HG02759 (cell line): Measurements from ENCODE around the gene C1orf141.
"Not testable (repeated sequence)": the region's sequence is repeated elsewhere in the genome, so short reads cannot be mapped to it uniquely, and the experiment has no call there.

Experiments
- ATAC-seq: cut with Tn5 transposase; IDR thresholded peaks from one replicate; pipeline ENCODE4 v1.9.1; 2021; ENCODE audit warnings: mild to moderate bottlenecking, moderate library complexity; ENCODE audit not compliant: unreplicated experiment

The C1orf141 gene

GRCh38 chr1:67134695-67135094 lies at the start of gene C1orf141:
TSS of gene C1orf141 (minus strand) at chr1:67134970. CDS start at chr1:67127240, 7,730 bp downstream.
- no peak for ATAC-seq

- no peak for ATAC-seq
Observed at GRCh38 chr1:67175530-67176087, 40.8 kb upstream of the C1orf141 start.

- peak; percentile 41 for ATAC-seq
Observed at GRCh38 chr1:67174716-67175284, 40.0 kb upstream of the C1orf141 start.

GRCh38 chr1:67173988-67174387 lies 39.2 kb upstream of the C1orf141 start:
- no peak for ATAC-seq

- ATAC-seq, result peak; percentile 38
Observed at GRCh38 chr1:67171978-67172377, 37.2 kb upstream of the C1orf141 start.

GRCh38 chr1:67171574-67171955 lies 36.8 kb upstream of the C1orf141 start:
- ATAC-seq, result peak; percentile 21

GRCh38 chr1:67170751-67171573 lies 36.2 kb upstream of the C1orf141 start:
- no peak for ATAC-seq

DNA sequence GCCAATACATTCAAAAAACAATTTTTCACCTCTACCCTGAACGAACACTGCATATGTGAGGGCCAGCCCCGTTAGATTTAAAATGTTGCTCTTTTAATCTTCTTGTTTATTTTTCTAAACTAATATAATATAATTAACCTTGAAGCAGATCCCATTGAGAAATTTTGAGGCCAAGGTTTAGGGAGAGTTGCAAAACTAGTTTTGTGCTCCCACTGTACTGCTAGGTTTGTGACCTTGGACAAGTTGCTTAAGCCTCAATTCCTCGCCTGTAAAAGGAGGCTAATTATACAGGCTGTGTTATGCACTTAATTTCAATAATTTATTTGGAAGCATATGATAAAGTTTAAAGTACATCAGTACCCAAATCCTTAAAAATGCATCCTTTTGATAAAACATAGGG lies 35.2 kb upstream of the C1orf141 start:
- no peak for ATAC-seq

- ATAC-seq, result peak; percentile 35
Observed at GRCh38 chr1:67169496-67169895, 34.7 kb upstream of the C1orf141 start.

- peak; percentile 87 for ATAC-seq
Observed at GRCh38 chr1:67166196-67166595, 31.4 kb upstream of the C1orf141 start, which contains the start of gene IL23R. TSS of gene IL23R (plus strand) at chr1:67166454. CDS start at chr1:67168121, 1,667 bp downstream.

DNA sequence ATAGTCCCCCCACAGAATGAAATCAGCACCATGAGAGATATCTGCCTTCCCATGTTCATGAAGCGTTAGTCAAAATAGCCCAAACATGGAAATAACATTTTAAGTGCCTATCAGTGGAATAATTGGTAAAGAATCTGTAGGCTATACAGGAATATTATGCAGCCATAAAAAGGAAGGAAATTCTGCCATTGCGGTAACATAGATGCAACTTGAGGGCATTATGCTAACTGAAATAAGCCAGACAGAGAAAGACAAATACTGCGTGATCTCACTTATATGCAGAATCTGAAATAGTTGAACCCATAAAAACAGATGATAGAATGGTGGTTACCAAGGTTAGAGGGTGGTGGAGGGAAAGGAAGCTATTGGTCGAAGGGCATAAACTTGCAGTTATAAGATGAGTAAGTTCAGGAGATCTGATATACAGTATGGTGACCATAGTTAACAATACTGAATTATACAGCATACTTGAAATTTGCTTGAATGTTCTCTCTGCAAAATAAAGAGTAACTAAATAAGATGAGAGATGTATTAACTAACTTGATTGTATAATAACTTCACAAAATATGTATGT lies 30.8 kb upstream of the C1orf141 start:
- ATAC-seq, result no peak

DNA sequence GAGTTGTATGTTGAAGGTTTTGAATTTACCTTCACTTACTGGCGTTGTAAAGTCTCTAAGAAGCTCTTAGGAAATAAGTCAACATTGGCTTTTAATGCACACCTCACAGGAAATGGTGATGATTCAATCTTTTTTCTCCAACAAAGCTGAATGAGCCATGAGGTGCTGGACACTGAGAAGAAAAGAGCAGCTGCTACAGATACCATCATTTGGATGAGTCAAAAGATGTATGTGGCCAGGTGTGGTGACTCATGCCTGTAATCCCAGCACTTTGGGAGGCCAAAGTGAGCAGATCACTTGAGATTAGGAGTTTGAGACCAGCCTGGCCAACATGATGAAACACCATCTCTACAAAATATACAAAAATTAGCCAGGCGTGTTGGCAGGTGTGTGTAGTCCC lies 28.2 kb upstream of the C1orf141 start:
- peak; percentile 64 for ATAC-seq

- no peak for ATAC-seq
Observed at GRCh38 chr1:67159233-67159632, 24.5 kb upstream of the C1orf141 start.

- no peak for ATAC-seq
Observed at GRCh38 chr1:67158401-67158800, 23.6 kb upstream of the C1orf141 start.

- no peak for ATAC-seq
Observed at GRCh38 chr1:67150931-67151330, 16.2 kb upstream of the C1orf141 start.

DNA sequence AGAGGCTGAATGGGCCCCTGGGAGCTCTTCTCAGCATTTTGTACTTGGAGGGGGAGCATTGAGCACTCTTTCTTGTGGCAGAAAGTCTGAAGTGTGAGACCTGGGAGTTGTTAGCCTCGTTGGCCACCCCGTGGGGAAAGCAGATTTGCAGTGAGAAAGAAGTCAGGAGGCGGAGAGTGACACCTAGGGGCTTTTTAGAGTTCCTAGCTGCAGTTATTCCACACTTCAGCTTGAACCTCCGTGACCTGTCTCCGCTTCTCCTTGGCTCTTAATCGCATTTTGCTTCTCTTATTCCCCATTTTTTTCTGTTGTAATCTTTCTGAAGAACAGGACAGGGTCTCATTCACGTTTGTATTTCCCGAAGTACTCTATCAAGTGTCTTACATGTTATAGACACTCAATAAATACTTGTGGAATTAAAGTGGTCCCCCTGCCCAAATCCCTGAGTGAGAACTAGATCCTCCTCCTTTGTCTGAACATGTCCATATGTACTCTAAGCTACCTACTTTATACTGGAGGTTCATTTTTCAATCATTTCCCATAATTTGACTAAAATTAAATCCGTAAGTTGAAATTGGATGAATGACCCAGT lies 14.5 kb upstream of the C1orf141 start:
- ATAC-seq, result peak; percentile 95

DNA sequence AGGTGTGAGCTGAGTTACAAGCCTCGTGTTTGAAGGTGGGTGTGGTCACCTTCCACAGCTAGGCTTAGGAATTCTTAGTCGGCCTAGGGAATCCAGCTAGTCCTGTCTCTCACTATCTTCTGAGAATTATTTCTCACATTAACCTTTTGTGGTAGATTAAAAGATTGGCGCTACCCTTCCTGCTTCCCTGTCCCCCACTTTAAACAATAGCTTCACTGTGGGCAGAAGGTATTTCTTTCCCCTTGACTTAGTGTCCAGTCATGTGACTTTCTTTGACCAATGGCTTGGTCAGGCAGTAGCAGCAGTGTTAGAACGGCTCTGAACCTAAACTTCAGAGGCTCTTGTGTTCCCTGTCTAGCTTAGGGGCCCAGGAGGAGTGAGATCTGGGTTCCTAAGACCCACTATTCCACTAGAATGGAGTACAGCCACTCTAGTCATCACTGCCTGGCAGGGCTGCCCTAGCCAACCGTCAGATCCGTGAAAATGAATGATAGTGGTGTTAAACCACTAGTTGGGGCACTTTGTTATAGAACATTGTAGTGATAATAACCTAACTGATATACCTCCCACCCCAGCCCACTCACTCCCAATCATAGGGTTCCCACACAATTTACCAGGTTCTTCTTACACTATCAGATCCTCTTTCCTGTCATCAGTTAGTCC lies 13.9 kb upstream of the C1orf141 start:
- ATAC-seq, result peak; percentile 46

DNA sequence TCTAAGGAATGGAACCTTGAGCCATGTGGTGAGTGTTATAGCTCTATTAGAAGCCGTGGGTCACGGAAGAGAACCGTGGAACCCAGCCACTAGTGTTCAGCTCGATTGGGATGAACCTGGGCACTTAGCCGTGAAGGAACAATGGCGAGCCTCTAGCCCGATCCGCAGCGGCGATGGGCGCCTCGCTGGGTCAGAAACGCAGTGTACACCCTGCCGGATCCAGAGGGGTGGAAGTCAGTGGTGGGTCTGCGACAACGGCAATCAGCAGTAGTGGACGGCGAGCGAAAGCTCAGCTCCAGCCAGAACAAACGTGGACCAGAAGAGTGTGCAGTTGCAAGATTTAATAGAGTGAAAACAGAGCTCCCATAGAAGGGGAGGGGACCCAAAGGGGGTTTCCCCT lies 13.2 kb upstream of the C1orf141 start:
- ATAC-seq, result not testable (repeated sequence)

DNA sequence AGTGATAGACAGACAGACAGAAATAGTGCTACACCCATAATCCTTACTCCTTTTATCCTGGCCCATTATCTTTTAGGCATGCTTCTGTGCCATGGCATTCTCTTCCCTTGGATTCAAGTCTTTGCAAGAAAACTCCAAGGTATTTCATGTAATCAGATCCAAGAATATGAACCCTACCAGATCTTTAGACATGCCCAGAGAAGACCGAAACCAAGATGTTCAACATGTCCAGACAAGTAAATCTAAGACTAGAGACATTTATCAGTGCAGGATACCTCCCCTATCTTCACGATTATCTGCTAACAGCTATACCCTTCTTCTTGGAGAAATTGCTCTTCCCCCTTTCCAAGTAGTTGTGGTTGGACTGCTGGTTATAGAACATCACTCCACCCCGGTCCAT lies 11.8 kb upstream of the C1orf141 start:
- ATAC-seq, result no peak

DNA sequence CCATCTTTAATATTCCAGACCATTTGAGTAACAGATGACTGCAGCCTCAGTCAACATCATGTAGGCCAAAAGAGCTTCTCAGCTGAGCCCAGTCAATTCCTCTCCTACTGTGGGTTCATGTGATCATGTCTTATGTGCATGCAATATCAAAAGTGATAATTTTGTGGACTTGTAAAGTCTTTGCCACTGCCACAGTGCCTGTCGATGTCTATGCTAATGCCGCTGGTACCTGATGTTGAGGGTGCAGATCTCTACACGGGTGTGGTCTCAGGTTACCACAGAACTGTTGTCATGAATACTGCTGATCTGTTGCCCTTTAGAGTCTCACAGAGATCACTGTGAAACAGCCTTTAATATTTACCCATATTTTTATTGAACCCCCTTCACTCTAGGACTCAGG lies 11.3 kb upstream of the C1orf141 start:
- ATAC-seq, result no peak

GRCh38 chr1:67144696-67145095 lies 9.9 kb upstream of the C1orf141 start:
- ATAC-seq, result no peak
